Measurements from ENCODE around the gene RNF123.

Gene RNF123

GRCh38 chr3:49756036-49756435 lies 66.7 kb downstream of the RNF123 start:
- DNase-seq = no peak

GRCh38 chr3:49757197-49757596 lies 67.8 kb downstream of the RNF123 start:
- no peak for DNase-seq

GRCh38 chr3:49759226-49759625 lies 69.9 kb downstream of the RNF123 start:
- no peak for DNase-seq

GRCh38 chr3:49761661-49762060 lies 72.3 kb downstream of the RNF123 start:
- no peak for DNase-seq

DNA sequence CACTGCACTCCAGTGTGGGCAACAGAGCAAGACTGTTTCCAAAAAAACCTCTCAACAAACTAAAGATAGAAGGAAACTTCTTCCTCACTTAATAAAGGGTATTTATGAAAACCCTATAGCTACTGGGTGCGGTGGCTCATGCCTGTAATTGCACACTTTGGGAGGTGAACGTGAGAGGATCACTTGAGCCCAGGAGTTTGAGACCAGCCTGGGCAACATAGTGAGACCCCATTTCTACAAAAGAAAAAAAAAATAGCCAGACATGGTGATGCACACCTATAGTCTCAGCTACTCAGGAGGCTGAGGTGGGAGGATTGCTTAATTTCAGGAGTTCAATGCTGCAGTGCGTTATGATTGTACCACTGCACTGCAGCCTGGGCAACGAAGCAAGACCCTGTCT lies 74.6 kb downstream of the RNF123 start:
- no peak for DNase-seq

DNA sequence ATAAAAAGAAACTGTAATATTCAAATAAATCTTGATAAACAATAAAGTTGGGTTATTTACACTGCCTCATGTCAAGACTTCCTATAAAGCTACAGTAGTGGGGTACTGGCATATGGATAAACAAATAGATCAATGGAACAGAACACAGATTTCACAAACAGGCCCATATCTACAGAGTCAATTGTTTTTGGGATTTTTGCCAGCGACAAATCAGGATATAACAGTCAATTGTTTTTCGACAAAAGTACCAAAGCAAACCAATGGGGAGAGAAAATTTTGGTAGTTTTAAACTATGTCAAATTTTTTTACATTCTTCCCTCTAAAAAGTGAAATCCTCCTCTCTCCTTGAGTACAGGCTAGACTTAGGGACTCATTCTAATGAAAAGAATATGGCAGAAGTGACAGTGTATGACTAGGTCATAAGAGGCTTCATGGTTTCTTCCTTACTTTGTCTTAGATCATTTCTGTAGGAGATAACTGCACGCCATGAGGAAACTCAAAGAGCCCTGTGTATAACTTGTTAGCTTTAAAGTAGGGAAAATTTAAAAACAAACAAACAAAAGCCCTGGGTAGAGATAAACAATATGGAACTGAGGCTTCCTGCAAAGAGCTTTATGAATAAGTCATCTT lies 80.0 kb downstream of the RNF123 start:
- DNase-seq = no peak

- no peak for DNase-seq
Observed at GRCh38 chr3:49769926-49770325, 80.6 kb downstream of the RNF123 start.
